ENCODE measurements around the gene ATG10. TPM values are rescaled to one million over a fixed set of nuclear protein-coding genes. Genes with fewer than 3 reads are reported as not detected.
"Not testable (repeated sequence)": the region's sequence is repeated elsewhere in the genome, so short reads cannot be mapped to it uniquely, and the experiment has no call there.

Gene ATG10
- polyA plus RNA-seq, 6 donors from 2014 or later: 3.9 to 14.5 (median 6.5) TPM

GRCh38 chr5:82074950-82075349, 103.1 kb downstream of the ATG10 start:
- H3K4me3 Mint-ChIP-seq: no peak overlapping the region
- no peaks in the 10 kb centered on the region for H3K4me1 Mint-ChIP-seq
- H3K27ac Mint-ChIP-seq: no peak overlapping the region

DNA sequence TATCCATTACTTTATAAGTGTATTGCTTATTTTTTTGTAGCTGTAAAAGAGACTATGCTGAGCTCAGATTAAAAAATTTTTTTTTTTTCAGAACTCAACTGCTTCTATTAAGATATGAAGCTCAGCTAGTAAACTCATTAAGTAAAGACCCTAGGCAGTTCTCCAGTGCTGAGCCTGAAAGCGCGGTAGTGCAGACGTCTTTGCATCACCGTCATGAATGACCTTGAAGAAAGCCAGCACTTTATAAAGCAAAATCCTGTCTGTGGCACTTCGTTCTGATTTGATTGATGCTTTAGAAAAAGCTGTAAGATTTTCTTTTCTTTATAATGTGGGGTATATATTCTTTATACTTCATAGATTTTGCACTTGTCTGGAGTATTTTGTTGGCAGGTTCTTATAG, 105.7 kb downstream of the ATG10 start:
- no peak overlapping the region for H3K27ac Mint-ChIP-seq
- H3K36me3 Mint-ChIP-seq: peaks cover 10% of the 10 kb centered on the region in 2 donors
- no peak for DNase-seq

More at GRCh38 chr5:82074950-82075349, 103.1 kb downstream of the ATG10 start:
- DNase-seq: no peak
- peaks cover 8 to 10% of the 10 kb centered on the region in 2 donors for H3K36me3 Mint-ChIP-seq
- H3K27me3 Mint-ChIP-seq: no peaks in the 10 kb centered on the region
- peaks cover 0 to 8% (median 4%) of the 10 kb centered on the region in 7 donors for H3K9me3 Mint-ChIP-seq
- no peak for ATAC-seq (ENCODE audit: low read depth in 2 of 2)

DNA sequence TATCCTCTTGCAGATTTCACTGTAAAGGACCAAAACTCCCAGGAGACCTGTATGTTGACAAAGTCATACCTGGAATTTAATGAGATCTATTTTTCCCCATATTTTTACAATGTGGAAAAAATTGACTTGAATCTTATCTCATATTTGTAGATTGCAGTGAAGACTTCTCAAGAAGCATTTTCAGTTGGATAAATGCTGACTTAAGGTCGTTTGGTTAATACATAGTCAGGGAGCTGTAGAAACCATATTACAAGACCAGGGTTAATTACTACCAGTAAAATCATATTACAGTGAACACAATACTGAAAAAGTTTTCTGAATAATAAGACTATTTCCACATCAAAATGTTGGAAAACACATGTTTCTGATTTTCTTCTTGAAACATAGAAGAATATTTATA, 119.8 kb downstream of the ATG10 start:
- ATAC-seq (ENCODE audit: low read depth in 2 of 2): no peak
- peaks cover 25 to 32% of the 10 kb centered on the region in 2 donors for H3K36me3 Mint-ChIP-seq
- no peak for DNase-seq
- H3K27ac Mint-ChIP-seq: no peak overlapping the region
- H3K27me3 Mint-ChIP-seq: no peaks in the 10 kb centered on the region
- H3K4me1 Mint-ChIP-seq: peaks cover 0 to 6% (median 4%) of the 10 kb centered on the region in 3 donors
- H3K9me3 Mint-ChIP-seq: peaks cover 10 to 53% (median 24%) of the 10 kb centered on the region in 7 donors
- H3K4me3 Mint-ChIP-seq: no peak overlapping the region

More for the DNA sequence above, 105.7 kb downstream of the ATG10 start:
- Mint-ChIP-seq H3K9me3 (peaks cover 3 to 21% (median 10%) of the 10 kb centered on the region in 7 donors), H3K4me1 (no peaks in the 10 kb centered on the region), H3K27me3 (no peaks in the 10 kb centered on the region), H3K4me3 (no peak overlapping the region)
- no peak for ATAC-seq (ENCODE audit: low read depth in 2 of 2)

GRCh38 chr5:82095536-82095935, 123.7 kb downstream of the ATG10 start:
- H3K4me1 Mint-ChIP-seq: peaks cover 0 to 9% (median 4%) of the 10 kb centered on the region in 3 donors
- peak overlapping the region in 2 of 6 donors; percentile 21 to 64 for H3K27ac Mint-ChIP-seq
- DNase-seq: no peak
- no peak overlapping the region for H3K4me3 Mint-ChIP-seq
- peaks cover 12% of the 10 kb centered on the region in 2 donors for H3K36me3 Mint-ChIP-seq
- H3K27me3 Mint-ChIP-seq: no peaks in the 10 kb centered on the region
- H3K9me3 Mint-ChIP-seq: peaks cover 10 to 20% (median 14%) of the 10 kb centered on the region in 7 donors
- no peak for ATAC-seq (ENCODE audit: low read depth in 2 of 2)

GRCh38 chr5:82096249-82096648, 124.4 kb downstream of the ATG10 start:
- Mint-ChIP-seq H3K4me3 (no peak overlapping the region), H3K9me3 (peaks cover 10 to 19% (median 12%) of the 10 kb centered on the region in 7 donors), H3K4me1 (peaks cover 0 to 13% (median 4%) of the 10 kb centered on the region in 3 donors), H3K27me3 (no peaks in the 10 kb centered on the region), H3K36me3 (peaks cover 12% of the 10 kb centered on the region in 2 donors), H3K27ac (peak overlapping the region in 1 of 6 donors; percentile 54)
- DNase-seq: no peak
- no peak for ATAC-seq (ENCODE audit: low read depth in 2 of 2)

GRCh38 chr5:82100303-82101077, 128.7 kb downstream of the ATG10 start:
- Mint-ChIP-seq H3K4me3 (no peak overlapping the region), H3K27ac (no peak overlapping the region), H3K36me3 (no peaks in the 10 kb centered on the region), H3K27me3 (no peaks in the 10 kb centered on the region), H3K9me3 (no peaks in the 10 kb centered on the region), H3K4me1 (peaks cover 0 to 10% (median 2%) of the 10 kb centered on the region in 3 donors)
- DNase-seq: no peak
- no peak for ATAC-seq (ENCODE audit: low read depth in 2 of 2)

DNA sequence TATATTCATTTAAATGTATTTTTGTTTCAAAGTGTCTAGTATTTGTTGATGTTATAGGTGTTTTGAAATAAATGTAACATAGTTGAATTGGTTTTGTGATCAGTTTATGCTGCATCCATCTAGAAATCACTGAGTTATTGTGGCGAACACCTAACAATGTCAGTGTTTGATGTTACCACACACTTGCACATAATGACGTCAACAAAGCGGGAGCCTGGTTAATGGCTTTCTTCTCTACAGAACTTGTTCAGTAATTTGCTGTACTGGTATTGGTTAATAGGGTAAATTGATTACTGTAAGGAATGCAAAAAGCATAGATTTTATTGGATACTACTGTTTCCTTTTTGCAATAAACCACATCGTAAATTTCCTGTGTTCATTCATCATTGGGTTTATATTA, 133.0 kb downstream of the ATG10 start:
- Mint-ChIP-seq H3K9me3 (no peaks in the 10 kb centered on the region), H3K27me3 (no peaks in the 10 kb centered on the region), H3K4me1 (peaks cover 0 to 7% (median 6%) of the 10 kb centered on the region in 3 donors), H3K36me3 (no peaks in the 10 kb centered on the region), H3K4me3 (no peak overlapping the region), H3K27ac (no peak overlapping the region)
- no peak for ATAC-seq (ENCODE audit: low read depth in 2 of 2)
- DNase-seq: no peak

- Mint-ChIP-seq H3K27me3 (no peaks in the 10 kb centered on the region), H3K9me3 (no peaks in the 10 kb centered on the region), H3K36me3 (no peaks in the 10 kb centered on the region), H3K4me1 (peaks cover 0 to 6% (median 4%) of the 10 kb centered on the region in 3 donors), H3K27ac (no peak overlapping the region), H3K4me3 (no peak overlapping the region)
- DNase-seq (no peak), ATAC-seq (ENCODE audit: low read depth in 2 of 2) (no peak)
Observed at GRCh38 chr5:82105457-82105856, 133.6 kb downstream of the ATG10 start.

GRCh38 chr5:82106207-82106606, 134.4 kb downstream of the ATG10 start:
- no peaks in the 10 kb centered on the region for H3K36me3 Mint-ChIP-seq
- peaks cover 0 to 6% (median 0%) of the 10 kb centered on the region in 3 donors for H3K4me1 Mint-ChIP-seq
- no peaks in the 10 kb centered on the region for H3K27me3 Mint-ChIP-seq
- H3K9me3 Mint-ChIP-seq: no peaks in the 10 kb centered on the region
- DNase-seq (no peak), ATAC-seq (ENCODE audit: low read depth in 2 of 2) (no peak)
- no peak overlapping the region for H3K4me3 Mint-ChIP-seq
- no peak overlapping the region for H3K27ac Mint-ChIP-seq

- DNase-seq (no peak), ATAC-seq (ENCODE audit: low read depth in 2 of 2) (no peak)
- no peak overlapping the region for H3K4me3 Mint-ChIP-seq
- H3K27me3 Mint-ChIP-seq: no peaks in the 10 kb centered on the region
- H3K9me3 Mint-ChIP-seq: no peaks in the 10 kb centered on the region
- H3K36me3 Mint-ChIP-seq: no peaks in the 10 kb centered on the region
- H3K4me1 Mint-ChIP-seq: peaks cover 0 to 6% (median 0%) of the 10 kb centered on the region in 3 donors
- no peak overlapping the region for H3K27ac Mint-ChIP-seq
Observed at GRCh38 chr5:82106756-82107155, 134.9 kb downstream of the ATG10 start.

- DNase-seq (no peak), ATAC-seq (ENCODE audit: low read depth in 2 of 2) (no peak)
- H3K4me3 Mint-ChIP-seq: no peak overlapping the region
- H3K27me3 Mint-ChIP-seq: no peaks in the 10 kb centered on the region
- no peak overlapping the region for H3K27ac Mint-ChIP-seq
- no peaks in the 10 kb centered on the region for H3K36me3 Mint-ChIP-seq
- H3K4me1 Mint-ChIP-seq: peaks cover 0 to 6% (median 0%) of the 10 kb centered on the region in 3 donors
- H3K9me3 Mint-ChIP-seq: no peaks in the 10 kb centered on the region
Observed at GRCh38 chr5:82107267-82107666, 135.4 kb downstream of the ATG10 start.

- Mint-ChIP-seq H3K27me3 (no peaks in the 10 kb centered on the region), H3K27ac (no peak overlapping the region), H3K36me3 (no peaks in the 10 kb centered on the region), H3K4me3 (no peak overlapping the region), H3K9me3 (no peaks in the 10 kb centered on the region), H3K4me1 (peaks cover 0 to 6% (median 0%) of the 10 kb centered on the region in 3 donors)
- no peak for DNase-seq
- ATAC-seq (ENCODE audit: low read depth in 2 of 2): no peak
Observed at GRCh38 chr5:82109013-82109412, 137.2 kb downstream of the ATG10 start.

GRCh38 chr5:82109915-82110314, 138.1 kb downstream of the ATG10 start:
- not testable (repeated sequence) for H3K27me3 Mint-ChIP-seq; DNase-seq; H3K9me3 Mint-ChIP-seq; H3K4me1 Mint-ChIP-seq; H3K36me3 Mint-ChIP-seq; H3K27ac Mint-ChIP-seq; ATAC-seq (ENCODE audit: low read depth in 2 of 2); H3K4me3 Mint-ChIP-seq

DNA sequence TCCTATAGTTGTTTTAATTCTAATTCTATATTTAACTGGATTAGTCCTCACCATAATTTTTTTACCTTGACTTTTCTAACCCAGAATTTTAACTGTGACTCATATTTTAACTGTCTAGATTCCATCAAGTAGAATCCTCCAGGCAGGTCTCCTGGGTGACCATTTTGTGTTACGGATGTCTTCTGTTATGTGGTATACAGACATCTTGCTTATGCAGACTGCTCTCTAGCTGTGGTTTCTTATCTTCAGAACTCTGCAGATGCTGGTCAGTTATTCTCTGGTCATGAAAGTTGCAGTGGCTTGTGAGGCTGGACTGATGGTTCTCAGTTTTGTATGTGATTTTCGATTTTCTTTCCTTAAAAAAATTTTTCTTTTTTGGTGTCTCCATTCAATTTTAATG, 139.4 kb downstream of the ATG10 start:
- no peak for DNase-seq
- no peaks in the 10 kb centered on the region for H3K9me3 Mint-ChIP-seq
- no peaks in the 10 kb centered on the region for H3K27me3 Mint-ChIP-seq
- ATAC-seq (ENCODE audit: low read depth in 2 of 2): no peak
- no peaks in the 10 kb centered on the region for H3K36me3 Mint-ChIP-seq
- no peak overlapping the region for H3K4me3 Mint-ChIP-seq
- no peak overlapping the region for H3K27ac Mint-ChIP-seq
- H3K4me1 Mint-ChIP-seq: peaks cover 0 to 6% (median 0%) of the 10 kb centered on the region in 3 donors

Data from naive B cell (primary cell).